Measurements from ENCODE around the gene RWDD4. TPM values are rescaled to one million over a fixed set of nuclear protein-coding genes. Genes with fewer than 3 reads are reported as not detected.

RWDD4 gene
- total RNA-seq, 2 donors from 2014 or later = 24.4 to 27.6 TPM

GRCh38 chr4:183691897-183692296, 32.9 kb upstream of the RWDD4 start:
- H3K4me1 ChIP-seq (replicated peaks) = no peaks in the 10 kb centered on the region
- H3K27ac ChIP-seq = no peak overlapping the region
- TF ChIP-seq POLR2AphosphoS5 (IDR thresholded peaks at IDR 0.05) (no peak), POLR2A (IDR thresholded peaks at IDR 0.05) (no peak), CTCF (IDR thresholded peaks at IDR 0.05) (no peak)
- H3K27me3 ChIP-seq (replicated peaks; ENCODE audit: insufficient read depth) = no peaks in the 10 kb centered on the region
- no peaks in the 10 kb centered on the region for H3K9me3 ChIP-seq
- DNase-seq (ENCODE audit: low spot score) = no peak
- intact Hi-C loops (cut with DNase I) = no loop called here
- no peak overlapping the region for H3K4me3 ChIP-seq
- peaks cover 0 to 3% of the 10 kb centered on the region in 2 donors for H3K36me3 ChIP-seq

- TF ChIP-seq POLR2AphosphoS5 (IDR thresholded peaks at IDR 0.05) (no peak), POLR2A (IDR thresholded peaks at IDR 0.05) (no peak), CTCF (IDR thresholded peaks at IDR 0.05) (no peak)
- Histone ChIP-seq H3K27me3 (replicated peaks; ENCODE audit: insufficient read depth) (no peaks in the 10 kb centered on the region), H3K27ac (no peak overlapping the region), H3K4me3 (no peak overlapping the region), H3K4me1 (replicated peaks) (no peaks in the 10 kb centered on the region), H3K9me3 (no peaks in the 10 kb centered on the region), H3K36me3 (peaks cover 0 to 3% of the 10 kb centered on the region in 2 donors)
- no peak for DNase-seq (ENCODE audit: low spot score)
- intact Hi-C loops (cut with DNase I) = no loop called here
Observed at GRCh38 chr4:183691006-183691405, 32.0 kb upstream of the RWDD4 start.

GRCh38 chr4:183688216-183688615, 29.2 kb upstream of the RWDD4 start:
- no peak for DNase-seq (ENCODE audit: low spot score)
- no peak for TF ChIP-seq POLR2A (IDR thresholded peaks at IDR 0.05)
- TF ChIP-seq POLR2AphosphoS5 (IDR thresholded peaks at IDR 0.05) = no peak
- TF ChIP-seq CTCF (IDR thresholded peaks at IDR 0.05) = no peak
- Histone ChIP-seq H3K27ac (no peak overlapping the region), H3K4me1 (replicated peaks) (no peaks in the 10 kb centered on the region), H3K36me3 (peaks cover 0 to 3% of the 10 kb centered on the region in 2 donors), H3K27me3 (replicated peaks; ENCODE audit: insufficient read depth) (no peaks in the 10 kb centered on the region), H3K9me3 (no peaks in the 10 kb centered on the region), H3K4me3 (no peak overlapping the region)
- 45% methylated on average over 6 of the region's 6 CpGs for WGBS
- intact Hi-C loops (cut with DNase I) = no loop called here

GRCh38 chr4:183686461-183686860, 27.5 kb upstream of the RWDD4 start:
- no peaks in the 10 kb centered on the region for H3K9me3 ChIP-seq
- no peak overlapping the region for H3K27ac ChIP-seq
- intact Hi-C loops (cut with DNase I) = no loop called here
- no peaks in the 10 kb centered on the region for H3K27me3 ChIP-seq (replicated peaks; ENCODE audit: insufficient read depth)
- WGBS = 72% methylated on average over 2 of the region's 2 CpGs
- DNase-seq (ENCODE audit: low spot score) = no peak
- no peaks in the 10 kb centered on the region for H3K4me1 ChIP-seq (replicated peaks)
- no peak for TF ChIP-seq POLR2AphosphoS5 (IDR thresholded peaks at IDR 0.05)
- TF ChIP-seq POLR2A (IDR thresholded peaks at IDR 0.05) = no peak
- TF ChIP-seq CTCF (IDR thresholded peaks at IDR 0.05) = no peak
- H3K4me3 ChIP-seq = no peak overlapping the region
- H3K36me3 ChIP-seq = no peaks in the 10 kb centered on the region

GRCh38 chr4:183681119-183681518, 22.1 kb upstream of the RWDD4 start:
- Histone ChIP-seq H3K36me3 (no peaks in the 10 kb centered on the region), H3K27ac (no peak overlapping the region), H3K9me3 (no peaks in the 10 kb centered on the region), H3K4me3 (no peak overlapping the region), H3K27me3 (replicated peaks; ENCODE audit: insufficient read depth) (no peaks in the 10 kb centered on the region), H3K4me1 (replicated peaks) (no peaks in the 10 kb centered on the region)
- TF ChIP-seq POLR2AphosphoS5 (IDR thresholded peaks at IDR 0.05) = no peak
- TF ChIP-seq POLR2A (IDR thresholded peaks at IDR 0.05) = no peak
- TF ChIP-seq CTCF (IDR thresholded peaks at IDR 0.05) = no peak
- DNase-seq (ENCODE audit: low spot score) = no peak
- intact Hi-C loops (cut with DNase I) = no loop called here
- WGBS = 92% methylated on average over 4 of the region's 4 CpGs

All from prostate gland (tissue), 2 donors.